ENCODE results near the gene HMMR.
A peak's percentile ranks its signal among the peaks of the same experiment; 100 is the strongest.

Gene HMMR

GRCh38 chr5:163502521-163502920 lies 42.1 kb downstream of the HMMR start:
- H3K27ac ChIP-seq: peak overlapping the region; percentile 93

GRCh38 chr5:163503106-163504078 lies 43.0 kb downstream of the HMMR start:
- peak overlapping the region; percentile 93 for H3K27ac ChIP-seq
- TF ChIP-seq CTCF (IDR thresholded peaks at IDR 0.05): peak; percentile 65
- no peak for TF ChIP-seq ZFX (IDR thresholded peaks at IDR 0.05; ENCODE audit: borderline replicate concordance)

More at GRCh38 chr5:163502521-163502920, 42.1 kb downstream of the HMMR start:
- TF ChIP-seq CTCF (IDR thresholded peaks at IDR 0.05) (no peak), ZFX (IDR thresholded peaks at IDR 0.05; ENCODE audit: borderline replicate concordance) (no peak)

GRCh38 chr5:163504079-163504931 lies 43.9 kb downstream of the HMMR start:
- no peak for TF ChIP-seq CTCF (IDR thresholded peaks at IDR 0.05)
- TF ChIP-seq ZFX (IDR thresholded peaks at IDR 0.05; ENCODE audit: borderline replicate concordance): no peak
- peak overlapping the region; percentile 93 for H3K27ac ChIP-seq

- peak overlapping the region; percentile 93 for H3K27ac ChIP-seq
- TF ChIP-seq CTCF (IDR thresholded peaks at IDR 0.05) (no peak), ZFX (IDR thresholded peaks at IDR 0.05; ENCODE audit: borderline replicate concordance) (no peak)
Measured at GRCh38 chr5:163505049-163505367, 44.6 kb downstream of the HMMR start.

- TF ChIP-seq ZFX (IDR thresholded peaks at IDR 0.05; ENCODE audit: borderline replicate concordance) (no peak), CTCF (IDR thresholded peaks at IDR 0.05) (peak; percentile 82)
- peak within 1 kb of the TSS; percentile 93 for H3K27ac ChIP-seq
Measured at GRCh38 chr5:163505368-163506094, 45.1 kb downstream of the HMMR start, which contains the start of gene MAT2B. TSS of gene MAT2B (plus strand) at chr5:163505619. CDS start at chr5:163505687, 68 bp downstream.

- TF ChIP-seq CTCF (IDR thresholded peaks at IDR 0.05) (peak; percentile 39), ZFX (IDR thresholded peaks at IDR 0.05; ENCODE audit: borderline replicate concordance) (no peak)
- H3K27ac ChIP-seq: peak overlapping the region; percentile 93
Measured at GRCh38 chr5:163506095-163506457, 45.6 kb downstream of the HMMR start.

Measured in 22Rv1 (cell line).